NT2/D1 (cell line): ENCODE data around the gene NACC2.
A peak's percentile ranks its signal among the peaks of the same experiment; 100 is the strongest.
"Not testable (repeated sequence)": the region's sequence is repeated elsewhere in the genome, so short reads cannot be mapped to it uniquely, and the experiment has no call there.

Source experiments
- DNase-seq: peaks from one replicate; pipeline ENCODE4 v3.0.0-alpha.2; 2011; ENCODE audit warnings: low read depth, low spot score
- H3K27me3 ChIP-seq: 2 replicates; pipeline ENCODE4 v1.6.0; 2011; ENCODE audit warnings: mild to moderate bottlenecking; ENCODE audit not compliant: insufficient read length, insufficient read depth
- H3K36me3 ChIP-seq: 2 replicates; pipeline ENCODE4 v1.6.1; 2011; ENCODE audit warnings: mild to moderate bottlenecking, low read length, mixed read lengths; ENCODE audit not compliant: insufficient read depth, insufficient read length
- H3K4me1 ChIP-seq: 2 replicates; pipeline ENCODE4 v1.5.1; 2011; ENCODE audit not compliant: insufficient read depth, insufficient read length
- H3K4me3 ChIP-seq: 2 replicates; pipeline ENCODE4 v1.5.1; 2011; ENCODE audit warnings: low read depth; ENCODE audit not compliant: insufficient read length
- H3K9ac ChIP-seq: 2 replicates; pipeline ENCODE4 v1.6.0; 2011; ENCODE audit warnings: low read depth; ENCODE audit not compliant: insufficient read length
- H3K9me3 ChIP-seq: 2 replicates; pipeline ENCODE4 v1.5.1; 2011; ENCODE audit warnings: mild to moderate bottlenecking, low read length; ENCODE audit not compliant: insufficient read depth
- SUZ12 ChIP-seq: IDR thresholded peaks from 2 replicates; pipeline ENCODE4 v1.6.1; 2011; ENCODE audit not compliant: insufficient read length, insufficient read depth; ENCODE audit errors: extremely low read depth
- YY1 ChIP-seq: IDR thresholded peaks from 2 replicates; pipeline ENCODE4 v1.6.1; 2011; ENCODE audit not compliant: insufficient read length, insufficient read depth
- ZNF274 ChIP-seq: IDR thresholded peaks from 2 replicates; pipeline ENCODE4 v1.6.1; 2011; ENCODE audit warnings: mild to moderate bottlenecking, low read depth, low read length

NACC2 gene

GRCh38 chr9:136105398-136106135, 10.5 kb upstream of the NACC2 start:
- DNase-seq = no peak
- Histone ChIP-seq H3K4me3 (no peak overlapping the region), H3K9ac (peak overlapping the region; percentile 14), H3K27me3 (no peaks in the 10 kb centered on the region), H3K36me3 (peaks cover 3% of the 10 kb centered on the region), H3K4me1 (peaks cover 66% of the 10 kb centered on the region), H3K9me3 (no peaks in the 10 kb centered on the region)
- TF ChIP-seq YY1 (no peak), ZNF274 (no peak), SUZ12 (no peak)

GRCh38 chr9:136104916-136105315, 9.8 kb upstream of the NACC2 start:
- TF ChIP-seq YY1 (no peak), ZNF274 (no peak), SUZ12 (no peak)
- DNase-seq = no peak
- H3K9ac ChIP-seq = peak overlapping the region; percentile 14
- no peaks in the 10 kb centered on the region for H3K9me3 ChIP-seq
- H3K4me3 ChIP-seq = no peak overlapping the region
- H3K27me3 ChIP-seq = no peaks in the 10 kb centered on the region
- H3K36me3 ChIP-seq = peaks cover 3% of the 10 kb centered on the region
- H3K4me1 ChIP-seq = peaks cover 62% of the 10 kb centered on the region

- Histone ChIP-seq H3K36me3 (peaks cover 3% of the 10 kb centered on the region), H3K4me1 (peaks cover 61% of the 10 kb centered on the region), H3K4me3 (no peak overlapping the region), H3K9me3 (no peaks in the 10 kb centered on the region), H3K27me3 (no peaks in the 10 kb centered on the region), H3K9ac (no peak overlapping the region)
- no peak for DNase-seq
- no peak for TF ChIP-seq ZNF274
- no peak for TF ChIP-seq YY1
- no peak for TF ChIP-seq SUZ12
Observed at GRCh38 chr9:136104488-136104800, 9.4 kb upstream of the NACC2 start.

GRCh38 chr9:136103651-136104487, 8.8 kb upstream of the NACC2 start:
- H3K4me1 ChIP-seq = peaks cover 63% of the 10 kb centered on the region
- no peaks in the 10 kb centered on the region for H3K9me3 ChIP-seq
- TF ChIP-seq ZNF274 = no peak
- no peak for TF ChIP-seq YY1
- TF ChIP-seq SUZ12 = no peak
- peak overlapping the region; percentile 45 for H3K9ac ChIP-seq
- peaks cover 3% of the 10 kb centered on the region for H3K36me3 ChIP-seq
- peak overlapping the region; percentile 8 for H3K4me3 ChIP-seq
- no peak for DNase-seq
- H3K27me3 ChIP-seq = no peaks in the 10 kb centered on the region

GRCh38 chr9:136101615-136102074, 6.6 kb upstream of the NACC2 start:
- H3K36me3 ChIP-seq, H3K27me3 ChIP-seq, H3K9me3 ChIP-seq, H3K4me3 ChIP-seq, DNase-seq: not testable (repeated sequence)
- peaks cover 53% of the 10 kb centered on the region for H3K4me1 ChIP-seq
- H3K9ac ChIP-seq = peak overlapping the region; percentile 46

GRCh38 chr9:136100700-136101614, 5.9 kb upstream of the NACC2 start:
- no peak for DNase-seq
- H3K4me3 ChIP-seq = peak overlapping the region; percentile 9
- H3K4me1 ChIP-seq = peaks cover 52% of the 10 kb centered on the region
- no peaks in the 10 kb centered on the region for H3K9me3 ChIP-seq
- peaks cover 3% of the 10 kb centered on the region for H3K27me3 ChIP-seq
- peak overlapping the region; percentile 44 for H3K9ac ChIP-seq
- no peak for TF ChIP-seq ZNF274
- no peak for TF ChIP-seq SUZ12
- no peak for TF ChIP-seq YY1
- H3K36me3 ChIP-seq = no peaks in the 10 kb centered on the region

GRCh38 chr9:136099542-136099941, 4.5 kb upstream of the NACC2 start:
- H3K9ac ChIP-seq = peak overlapping the region; percentile 70
- H3K9me3 ChIP-seq = no peaks in the 10 kb centered on the region
- no peak overlapping the region for H3K4me3 ChIP-seq
- H3K4me1 ChIP-seq = peaks cover 42% of the 10 kb centered on the region
- H3K36me3 ChIP-seq = no peaks in the 10 kb centered on the region
- peaks cover 6% of the 10 kb centered on the region for H3K27me3 ChIP-seq
- DNase-seq = no peak
- no peak for TF ChIP-seq ZNF274
- no peak for TF ChIP-seq SUZ12
- no peak for TF ChIP-seq YY1
